Fibroblast of skin of right quadriceps (primary cell): ENCODE data around the gene CBARP.

Experiments used
- DNase-seq: peaks from one replicate; pipeline ENCODE4 v3.0.0-alpha.2; 2013

Gene CBARP

GRCh38 chr19:1237754-1238368 lies at the start of gene CBARP:
TSS of gene CBARP (minus strand) at chr19:1238005. CDS start at chr19:1236100, 1,905 bp downstream.
- no peak for DNase-seq

DNA sequence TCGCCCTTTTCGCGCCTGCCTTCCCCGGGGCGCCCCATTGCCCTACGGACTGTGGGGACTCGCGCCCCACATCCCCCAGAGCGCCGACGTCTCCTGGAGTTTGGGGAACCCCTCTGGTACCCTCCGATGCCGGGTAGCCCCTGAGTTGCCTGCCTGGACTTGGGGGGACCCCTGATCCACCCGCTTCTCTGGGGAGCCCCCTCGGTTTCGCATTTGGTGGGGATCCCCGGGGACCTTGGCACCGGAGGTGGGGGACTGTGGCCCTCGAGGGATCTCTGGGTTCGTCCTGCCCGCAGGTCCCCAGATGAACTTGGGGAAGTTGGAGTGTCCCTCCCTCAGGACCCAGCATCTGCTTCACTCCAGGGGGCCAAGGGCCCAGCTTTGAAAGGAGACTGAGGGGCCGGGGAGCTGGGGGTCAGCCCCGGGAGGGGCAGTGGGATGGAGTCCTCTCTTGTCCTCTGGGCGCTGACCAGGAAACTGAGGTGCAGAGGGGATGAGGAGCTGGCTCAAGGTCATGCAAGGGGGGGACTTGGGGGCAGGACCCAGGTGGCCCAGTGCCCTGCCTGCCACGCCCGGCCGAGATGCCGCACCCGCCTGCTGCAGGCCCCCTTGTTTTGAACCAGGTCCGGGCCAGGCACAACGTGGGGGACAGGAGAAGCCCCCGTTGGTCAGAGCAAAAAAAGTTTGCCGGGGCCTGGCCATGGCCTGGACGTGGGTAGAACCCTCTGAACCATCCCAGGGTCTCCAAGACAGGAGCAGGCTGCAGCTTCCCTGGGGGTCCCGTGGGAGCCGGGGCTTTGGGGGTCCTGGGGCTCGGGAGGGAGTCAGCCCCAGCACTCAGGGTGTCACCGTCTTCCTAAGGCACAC lies 48.9 kb upstream of the CBARP start:
- DNase-seq = no peak

DNA sequence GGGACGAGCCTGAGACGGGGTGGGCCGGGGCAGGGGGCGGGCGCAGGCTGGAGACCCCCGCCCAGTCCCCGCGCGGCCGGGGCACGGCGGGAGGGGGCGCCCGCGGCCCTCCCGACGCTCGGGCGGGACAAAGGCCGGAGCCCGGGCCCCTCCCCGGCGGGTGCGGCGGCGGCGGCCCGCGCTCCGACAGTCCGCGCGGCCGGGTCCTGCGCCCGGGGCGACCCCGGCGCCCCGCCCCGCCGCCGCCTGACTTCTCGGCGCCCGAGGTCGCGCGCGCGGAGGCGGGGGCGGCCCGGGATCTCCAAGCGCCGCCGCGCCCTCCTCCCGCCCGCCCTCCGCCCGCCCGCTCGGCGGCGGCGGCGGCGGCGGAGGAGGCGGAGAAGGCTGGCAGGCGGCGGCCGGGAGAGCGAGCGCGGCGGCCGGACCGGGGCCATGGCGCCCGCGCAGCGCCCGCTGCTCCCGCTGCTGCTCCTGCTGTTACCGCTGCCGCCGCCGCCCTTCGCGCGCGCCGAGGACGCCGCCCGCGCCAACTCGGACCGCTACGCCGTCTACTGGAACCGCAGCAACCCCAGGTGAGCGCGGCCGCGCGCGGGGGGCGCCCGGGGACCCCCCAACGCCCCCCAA lies 48.0 kb upstream of the CBARP start, which contains the start of gene EFNA2:
EFNA2 (plus strand) TSS at position 137 of the 624 bp plus-strand sequence; CDS start at position 433, 296 bp downstream.
- DNase-seq = no peak

DNA sequence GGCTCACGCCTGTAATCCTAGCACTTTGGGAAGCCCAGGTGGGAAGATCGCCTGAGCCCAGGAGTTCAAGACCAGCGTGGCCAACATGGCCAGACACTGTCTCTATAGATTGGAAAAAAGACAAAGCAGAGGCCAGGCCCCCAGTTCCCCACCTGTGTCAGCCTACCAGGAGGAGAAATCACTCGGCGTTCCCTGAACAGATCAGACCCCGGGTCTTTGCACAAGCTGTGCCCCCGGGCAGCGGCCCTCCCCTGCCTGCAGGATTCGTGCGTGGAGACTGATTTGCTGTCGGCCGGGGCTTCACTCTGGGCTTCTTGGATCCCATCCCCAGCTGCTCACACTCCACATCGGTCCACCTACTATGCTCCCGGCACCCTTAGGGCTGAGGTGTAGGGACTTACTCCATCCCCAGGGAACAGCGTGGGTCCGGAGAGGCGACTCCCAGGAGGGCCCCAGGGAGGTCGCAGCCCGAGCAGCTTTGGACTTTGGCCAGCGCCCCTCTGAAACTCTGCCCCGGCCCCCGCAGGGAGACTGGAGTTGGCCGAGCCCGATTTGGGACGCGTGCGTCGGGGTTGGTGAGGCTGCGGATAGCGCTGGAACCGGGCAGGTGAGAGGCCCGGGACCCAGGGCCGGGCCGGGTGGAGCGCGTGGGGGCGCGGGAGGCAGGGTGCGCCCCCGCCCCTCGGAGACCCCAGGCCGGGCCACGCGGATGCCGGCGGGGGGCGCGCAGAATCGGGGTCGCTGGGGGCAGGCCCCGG lies 47.4 kb upstream of the CBARP start:
- no peak for DNase-seq

GRCh38 chr19:1284293-1284978 lies 46.6 kb upstream of the CBARP start:
- no peak for DNase-seq

- DNase-seq = no peak
Measured at GRCh38 chr19:1283917-1284292, 46.1 kb upstream of the CBARP start.

- DNase-seq = no peak
Measured at GRCh38 chr19:1283207-1283916, 45.6 kb upstream of the CBARP start.

DNA sequence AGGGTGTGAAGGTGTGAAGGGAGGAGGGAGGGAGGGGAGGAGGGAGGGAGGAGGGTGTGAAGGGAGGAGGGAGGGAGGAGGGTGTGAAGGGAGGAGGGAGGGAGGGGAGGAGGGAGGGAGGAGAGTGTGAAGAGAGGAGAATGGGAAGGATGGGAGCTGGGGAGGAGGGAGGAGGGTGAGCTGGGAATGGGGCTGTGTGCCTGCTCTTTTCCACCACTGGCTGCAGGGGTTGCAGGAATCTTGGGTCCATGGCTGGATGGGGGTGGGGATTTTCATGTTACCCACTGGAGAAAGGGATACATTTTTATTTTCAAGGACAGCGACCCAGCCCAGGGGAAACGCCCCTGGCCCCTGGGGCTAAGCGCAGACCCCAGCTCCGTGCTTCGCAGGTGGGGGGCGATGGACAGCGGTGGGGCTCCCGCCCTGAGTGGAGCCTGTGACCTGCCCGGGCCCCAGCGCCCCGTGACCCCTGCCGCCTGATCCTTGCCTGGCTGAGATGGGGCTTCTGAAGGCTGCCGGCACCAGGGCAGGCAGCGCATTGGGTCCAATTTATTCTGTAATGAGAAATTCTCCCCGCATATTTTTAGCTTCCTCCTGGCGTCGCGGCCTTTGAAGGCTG lies 44.9 kb upstream of the CBARP start:
- no peak for DNase-seq

- DNase-seq = no peak
Measured at GRCh38 chr19:1281569-1282287, 43.9 kb upstream of the CBARP start.

DNA sequence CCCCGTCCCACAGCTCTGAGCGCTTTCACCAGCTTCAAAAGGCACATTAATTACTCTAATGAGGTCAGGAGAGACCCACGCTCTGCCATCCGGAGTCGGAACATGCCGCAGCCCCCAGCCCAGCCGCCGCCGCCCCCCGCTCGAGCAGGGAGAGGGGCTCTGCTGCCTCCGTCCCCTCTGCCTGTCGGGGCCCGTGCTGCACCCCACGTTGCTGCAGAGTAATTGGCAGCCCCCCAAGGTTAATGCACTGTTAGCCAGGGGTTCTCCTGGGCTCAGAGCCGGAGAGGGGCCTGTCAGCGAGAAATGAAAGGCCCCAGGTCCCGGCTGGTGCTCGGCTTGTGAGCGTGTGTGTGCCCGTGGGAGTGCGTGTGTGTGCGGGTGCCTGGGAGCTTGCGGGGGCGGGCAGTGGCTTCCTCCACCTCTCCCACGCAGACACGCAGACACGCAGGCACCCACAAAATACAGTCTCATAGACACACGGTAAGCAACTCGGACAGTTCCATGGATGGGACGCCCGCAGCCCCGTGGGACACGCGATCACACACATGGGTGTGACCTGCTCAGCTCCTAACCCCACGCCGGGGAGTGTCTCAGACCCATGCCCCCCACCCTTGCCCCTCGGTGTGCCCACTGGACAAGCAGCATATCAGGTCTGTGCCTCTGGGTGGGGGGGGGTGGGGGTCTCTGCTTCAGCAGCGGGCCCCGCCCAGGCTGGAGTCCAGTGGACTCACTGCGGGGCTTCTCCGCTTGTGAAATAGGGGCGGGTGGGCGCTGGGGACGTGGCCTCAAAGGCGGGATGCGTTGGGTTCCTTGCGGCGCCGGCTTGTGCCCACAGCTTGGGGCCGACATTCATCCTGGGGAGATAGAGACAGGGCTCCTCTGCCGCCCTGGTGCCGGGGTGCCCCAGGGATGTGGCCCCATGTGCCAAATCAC lies 43.1 kb upstream of the CBARP start:
- DNase-seq = no peak

DNA sequence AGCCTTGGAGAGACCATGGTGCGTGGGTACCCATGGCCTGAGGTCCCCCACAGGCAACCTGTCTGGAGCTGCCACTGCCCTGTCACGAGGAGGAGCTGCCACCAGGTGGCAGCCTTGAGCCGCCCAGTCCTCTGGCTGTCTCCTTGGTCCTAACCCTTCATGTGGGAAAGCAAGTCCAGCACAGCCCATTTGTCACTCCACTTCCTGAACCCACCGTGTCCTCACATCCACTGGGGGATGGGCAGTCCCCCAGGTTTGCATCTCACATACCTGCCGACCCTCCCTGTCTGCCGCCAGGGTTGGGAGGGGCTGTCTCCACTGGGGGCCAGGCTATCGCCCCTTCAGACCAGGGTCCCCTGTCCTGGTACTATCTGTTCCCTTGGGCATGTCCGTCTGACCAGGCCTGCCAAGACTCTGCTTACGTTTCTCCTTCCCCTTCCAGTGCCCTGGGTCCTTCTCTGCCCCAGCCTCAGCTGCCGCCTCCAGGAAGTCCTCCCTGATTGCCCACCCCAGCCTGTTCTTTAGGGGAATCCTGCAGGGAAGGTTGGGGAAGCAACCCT lies 42.1 kb upstream of the CBARP start:
- peak; percentile 74 for DNase-seq

- no peak for DNase-seq
Measured at GRCh38 chr19:1278713-1279660, 41.2 kb upstream of the CBARP start.

- no peak for DNase-seq
Measured at GRCh38 chr19:1278074-1278473, 40.3 kb upstream of the CBARP start.

DNA sequence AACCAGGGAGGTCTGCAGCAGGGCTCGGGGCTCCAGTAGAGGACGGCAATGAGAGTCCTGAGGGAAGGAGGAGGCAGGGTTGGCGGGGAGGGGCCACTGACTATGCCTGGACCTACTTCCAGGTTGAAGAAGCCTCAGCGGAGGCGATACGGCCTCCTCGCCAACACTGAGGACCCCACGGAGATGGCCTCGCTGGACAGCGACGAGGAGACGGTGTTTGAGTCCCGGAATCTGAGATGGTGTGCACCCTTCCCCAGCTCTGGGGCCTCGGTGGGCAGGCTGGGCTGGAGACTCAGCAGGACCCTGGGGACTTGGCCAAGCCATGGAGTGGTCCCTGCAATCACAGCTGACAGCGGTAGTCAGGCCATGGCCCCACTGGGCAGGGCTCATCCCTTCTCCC lies 39.3 kb upstream of the CBARP start:
- no peak for DNase-seq

DNA sequence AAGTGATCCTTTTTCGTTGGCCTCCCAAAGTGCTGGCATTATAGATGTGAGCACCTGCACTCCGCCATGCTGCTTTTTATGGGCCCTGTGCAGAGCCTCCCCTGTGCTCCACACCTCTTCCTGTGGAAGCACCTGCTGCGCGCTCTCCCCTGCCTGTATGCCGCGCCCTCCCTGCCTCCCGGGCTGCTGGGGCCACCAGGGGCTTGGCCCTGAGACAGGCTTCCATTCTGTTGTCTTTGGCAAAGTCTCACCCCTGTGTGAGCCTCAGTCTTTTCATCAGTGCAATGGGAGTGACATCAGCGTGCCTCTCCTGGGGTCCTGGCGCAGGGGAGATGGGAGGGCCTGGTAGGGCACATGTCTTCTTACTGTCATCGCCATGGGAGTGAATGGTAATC lies 38.8 kb upstream of the CBARP start:
- DNase-seq = no peak

DNA sequence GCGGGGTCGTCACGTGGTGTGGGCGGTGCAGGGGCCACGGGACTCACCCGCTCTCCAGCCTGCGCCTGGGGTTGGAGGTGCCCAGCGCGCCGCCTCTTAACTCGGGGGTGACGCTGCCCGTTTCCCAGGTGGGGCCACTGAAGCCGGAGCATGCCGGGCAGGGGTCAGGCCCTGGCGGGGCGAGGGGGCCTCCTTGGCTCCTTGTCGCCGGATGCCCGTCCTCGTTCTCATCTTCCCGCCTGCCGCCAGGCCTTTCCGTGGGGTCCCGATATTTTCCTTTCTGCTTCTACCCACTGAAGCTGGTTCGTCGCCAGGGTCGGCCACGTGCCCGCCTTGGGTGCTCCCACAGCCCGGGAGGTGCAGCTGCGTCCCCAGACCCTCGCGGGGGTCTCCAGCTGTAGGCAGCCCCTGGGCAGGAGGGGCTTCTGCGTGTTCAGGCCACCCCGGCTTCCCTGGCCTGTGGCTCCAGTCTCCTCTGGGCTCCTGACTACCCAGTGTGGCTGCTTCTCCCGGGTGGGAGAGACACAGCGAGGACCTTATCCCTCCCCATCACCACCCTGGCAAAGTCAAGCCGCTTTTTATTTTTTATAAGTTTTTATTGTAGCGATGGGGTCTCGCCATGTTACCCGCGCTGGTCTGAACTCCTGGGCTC lies 38.3 kb upstream of the CBARP start:
- DNase-seq = no peak

GRCh38 chr19:1275260-1275975 lies 37.6 kb upstream of the CBARP start, which contains the start of gene FAM174C:
TSS of gene FAM174C (plus strand) at chr19:1275530. CDS start at chr19:1275550, 20 bp downstream.
- peak; percentile 97 for DNase-seq
